Measurements from ENCODE around the gene PDZD2. TPM values are rescaled to one million over a fixed set of nuclear protein-coding genes. Genes with fewer than 3 reads are reported as not detected.

The PDZD2 gene
- total RNA-seq, 1 experiment from 2014 or later: 23.0 TPM

DNA sequence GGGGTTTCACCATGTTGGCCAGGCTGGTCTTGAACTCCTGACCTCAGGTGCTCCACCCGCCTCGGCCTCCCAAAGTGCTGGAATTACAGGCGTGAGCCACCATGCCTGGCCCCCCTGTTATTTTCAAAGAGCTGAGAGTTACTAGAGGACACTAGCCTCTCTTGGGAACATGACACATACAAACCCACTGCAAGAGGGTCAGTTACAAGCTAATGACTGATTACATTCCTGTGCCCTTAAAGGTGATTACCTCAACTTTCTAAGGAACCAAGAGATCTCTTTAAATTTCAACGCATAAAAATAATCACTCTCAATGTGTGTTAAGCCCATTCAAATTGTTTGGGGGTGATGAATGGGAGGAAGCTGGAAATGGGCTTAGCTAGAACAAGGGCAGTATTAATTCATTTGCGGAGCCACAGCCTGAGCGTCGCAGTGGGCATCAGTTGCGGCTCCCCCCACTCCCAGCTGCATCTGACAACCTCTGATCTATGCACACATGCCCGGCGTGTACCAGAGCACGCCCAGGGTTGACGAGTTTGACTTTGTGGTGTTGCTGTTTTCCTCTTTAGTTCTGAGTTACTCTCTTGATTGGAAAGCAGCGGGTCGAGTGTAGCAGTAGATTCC is 388.3 kb downstream of the PDZD2 start:
- Mint-ChIP-seq H3K27me3 (ENCODE audit: insufficient read depth, unreplicated experiment) (no peaks in the 10 kb centered on the region), H3K4me1 (ENCODE audit: insufficient read depth, unreplicated experiment) (peaks cover 51% of the 10 kb centered on the region), H3K9me3 (ENCODE audit: unreplicated experiment) (no peaks in the 10 kb centered on the region), H3K36me3 (ENCODE audit: insufficient read depth, unreplicated experiment) (peaks cover 10% of the 10 kb centered on the region), H3K27ac (ENCODE audit: low read depth, unreplicated experiment) (peak overlapping the region; percentile 86), H3K4me3 (ENCODE audit: unreplicated experiment) (peak overlapping the region; percentile 38)
- no peak for DNase-seq (ENCODE audit: unreplicated experiment)
- intact Hi-C loops (cut with micrococcal nuclease): loop anchor here (5.0 kb wide), 1 partner anchor 40 kb away; no protein-coding TSS in a partner anchor
- no TSS peak for BruUV-seq (replicated peaks)
- TF ChIP-seq, protein P1, sequence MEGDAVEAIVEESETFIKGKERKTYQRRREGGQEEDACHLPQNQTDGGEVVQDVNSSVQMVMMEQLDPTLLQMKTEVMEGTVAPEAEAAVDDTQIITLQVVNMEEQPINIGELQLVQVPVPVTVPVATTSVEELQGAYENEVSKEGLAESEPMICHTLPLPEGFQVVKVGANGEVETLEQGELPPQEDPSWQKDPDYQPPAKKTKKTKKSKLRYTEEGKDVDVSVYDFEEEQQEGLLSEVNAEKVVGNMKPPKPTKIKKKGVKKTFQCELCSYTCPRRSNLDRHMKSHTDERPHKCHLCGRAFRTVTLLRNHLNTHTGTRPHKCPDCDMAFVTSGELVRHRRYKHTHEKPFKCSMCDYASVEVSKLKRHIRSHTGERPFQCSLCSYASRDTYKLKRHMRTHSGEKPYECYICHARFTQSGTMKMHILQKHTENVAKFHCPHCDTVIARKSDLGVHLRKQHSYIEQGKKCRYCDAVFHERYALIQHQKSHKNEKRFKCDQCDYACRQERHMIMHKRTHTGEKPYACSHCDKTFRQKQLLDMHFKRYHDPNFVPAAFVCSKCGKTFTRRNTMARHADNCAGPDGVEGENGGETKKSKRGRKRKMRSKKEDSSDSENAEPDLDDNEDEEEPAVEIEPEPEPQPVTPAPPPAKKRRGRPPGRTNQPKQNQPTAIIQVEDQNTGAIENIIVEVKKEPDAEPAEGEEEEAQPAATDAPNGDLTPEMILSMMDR (IDR thresholded peaks at IDR 0.05; ENCODE audit: unreplicated experiment): no peak
- CTCF ChIA-PET: interaction anchor here (0.6 to 4.0 kb wide), 7 partner anchors 10 to 202 kb away, joined by 3 to 14 read pairs (median 4); no protein-coding TSS in a partner anchor
- POLR2A ChIA-PET: interaction anchor here (0.6 to 2.9 kb wide), 21 partner anchors 10 to 1166 kb away, joined by 3 to 21 read pairs (median 4); partner anchors contain the start of genes C5orf22 and DROSHA

DNA sequence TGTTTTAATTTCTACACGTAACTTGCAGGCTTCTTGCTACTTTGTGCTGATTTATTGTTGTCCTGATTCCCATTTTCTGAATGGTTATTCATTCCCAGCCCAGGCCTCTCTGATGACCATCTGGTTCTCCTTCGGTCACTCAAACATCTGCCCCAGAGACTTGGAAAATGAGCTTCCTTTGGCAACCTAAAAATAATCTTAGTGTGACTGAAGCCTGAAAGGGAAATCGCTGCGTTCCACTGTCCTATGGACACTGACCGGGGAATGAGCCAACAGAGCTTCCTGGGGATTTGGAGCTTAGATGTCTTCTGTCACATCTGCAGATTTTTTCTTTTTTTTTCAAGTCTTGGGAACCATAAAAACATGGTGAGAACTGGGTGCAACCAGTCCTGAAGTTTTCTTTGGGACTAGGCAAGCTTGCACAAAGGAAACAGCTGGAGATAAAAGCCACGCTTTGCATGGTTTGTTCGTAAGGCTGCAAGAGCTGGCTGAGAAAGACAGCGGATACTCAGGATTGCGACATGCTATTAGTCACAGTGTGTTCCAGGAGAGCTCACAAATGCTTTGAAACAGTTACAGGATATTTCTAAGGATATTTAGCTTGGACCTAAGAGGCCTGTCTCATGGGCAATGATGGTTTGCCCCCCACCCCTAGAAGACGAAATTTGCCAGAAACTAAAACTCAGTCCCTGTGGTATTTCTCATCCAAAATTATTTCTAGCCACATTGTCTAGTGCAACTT is 389.0 kb downstream of the PDZD2 start:
- H3K4me1 Mint-ChIP-seq (ENCODE audit: insufficient read depth, unreplicated experiment): peaks cover 54% of the 10 kb centered on the region
- H3K4me3 Mint-ChIP-seq (ENCODE audit: unreplicated experiment): peak overlapping the region; percentile 38
- H3K36me3 Mint-ChIP-seq (ENCODE audit: insufficient read depth, unreplicated experiment): peaks cover 10% of the 10 kb centered on the region
- CTCF ChIA-PET: interaction anchor here (0.5 to 4.0 kb wide), 9 partner anchors 9 to 203 kb away, joined by 3 to 14 read pairs (median 4); no protein-coding TSS in a partner anchor
- intact Hi-C loops (cut with micrococcal nuclease): loop anchor here (1.0 to 5.0 kb wide), 3 partner anchors 31 to 89 kb away; no protein-coding TSS in a partner anchor
- TF ChIP-seq, protein P1 (IDR thresholded peaks at IDR 0.05; ENCODE audit: unreplicated experiment): no peak
- H3K9me3 Mint-ChIP-seq (ENCODE audit: unreplicated experiment): no peaks in the 10 kb centered on the region
- H3K27me3 Mint-ChIP-seq (ENCODE audit: insufficient read depth, unreplicated experiment): no peaks in the 10 kb centered on the region
- DNase-seq (ENCODE audit: unreplicated experiment): peak; percentile 98
- no TSS peak for BruUV-seq (replicated peaks)
- POLR2A ChIA-PET: interaction anchor here (0.6 to 2.9 kb wide), 23 partner anchors 17 to 1165 kb away, joined by 3 to 21 read pairs (median 4); partner anchors contain the start of genes C5orf22 and DROSHA
- H3K27ac Mint-ChIP-seq (ENCODE audit: low read depth, unreplicated experiment): peak overlapping the region; percentile 86

DNA sequence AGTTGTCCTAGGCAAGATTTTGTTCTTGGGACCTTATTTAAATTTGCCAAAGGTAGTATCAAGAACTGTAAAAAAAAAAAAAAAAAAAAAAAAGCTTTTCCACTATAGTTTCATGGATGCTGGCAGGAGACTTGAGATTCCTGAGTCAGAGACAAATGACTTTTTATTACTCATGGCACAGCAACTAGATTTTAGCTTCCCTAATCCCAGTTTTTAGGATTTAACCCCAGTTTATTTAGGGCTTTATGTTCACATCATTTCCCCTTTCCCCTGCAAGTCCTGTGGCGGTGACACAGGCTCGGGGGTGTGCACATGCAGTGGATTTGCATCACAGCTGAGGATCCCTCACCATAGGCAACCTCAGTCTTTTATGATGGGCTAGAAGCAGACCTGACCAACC is 390.3 kb downstream of the PDZD2 start:
- peak overlapping the region; percentile 86 for H3K27ac Mint-ChIP-seq (ENCODE audit: low read depth, unreplicated experiment)
- no peaks in the 10 kb centered on the region for H3K27me3 Mint-ChIP-seq (ENCODE audit: insufficient read depth, unreplicated experiment)
- CTCF ChIA-PET: interaction anchor here (0.6 to 4.0 kb wide), 6 partner anchors 30 to 489 kb away, joined by 3 to 14 read pairs (median 4); no protein-coding TSS in a partner anchor
- POLR2A ChIA-PET: interaction anchor here (0.7 to 2.9 kb wide), 4 partner anchors 24 to 94 kb away, joined by 3 to 21 read pairs (median 10); no protein-coding TSS in a partner anchor
- intact Hi-C loops (cut with micrococcal nuclease): loop anchor here (2.0 to 5.0 kb wide), 2 partner anchors 30 to 42 kb away; no protein-coding TSS in a partner anchor
- H3K4me3 Mint-ChIP-seq (ENCODE audit: unreplicated experiment): no peak overlapping the region
- peak; percentile 56 for DNase-seq (ENCODE audit: unreplicated experiment)
- peaks cover 6% of the 10 kb centered on the region for H3K36me3 Mint-ChIP-seq (ENCODE audit: insufficient read depth, unreplicated experiment)
- H3K4me1 Mint-ChIP-seq (ENCODE audit: insufficient read depth, unreplicated experiment): peaks cover 54% of the 10 kb centered on the region
- TF ChIP-seq, protein P1 (IDR thresholded peaks at IDR 0.05; ENCODE audit: unreplicated experiment): no peak
- no peaks in the 10 kb centered on the region for H3K9me3 Mint-ChIP-seq (ENCODE audit: unreplicated experiment)
- BruUV-seq (replicated peaks): no TSS peak
